ENCODE results near the gene RNF220.
"Not testable (repeated sequence)": the region's sequence is repeated elsewhere in the genome, so short reads cannot be mapped to it uniquely, and the experiment has no call there.

Gene RNF220

GRCh38 chr1:44557778-44558177 is 152.7 kb downstream of the RNF220 start:
- no peak for TF ChIP-seq CTCF (IDR thresholded peaks at IDR 0.05; ENCODE audit: extremely low read depth, missing control alignments)
- no peak for DNase-seq (ENCODE audit: low spot score)

GRCh38 chr1:44558883-44559282 is 153.8 kb downstream of the RNF220 start:
- DNase-seq (ENCODE audit: low spot score) = no peak
- TF ChIP-seq CTCF (IDR thresholded peaks at IDR 0.05; ENCODE audit: extremely low read depth, missing control alignments) = no peak

- no peak for TF ChIP-seq CTCF (IDR thresholded peaks at IDR 0.05; ENCODE audit: extremely low read depth, missing control alignments)
- DNase-seq (ENCODE audit: low spot score) = no peak
Observed at GRCh38 chr1:44559330-44559729, 154.3 kb downstream of the RNF220 start.

- TF ChIP-seq CTCF (IDR thresholded peaks at IDR 0.05; ENCODE audit: extremely low read depth, missing control alignments) = no peak
- no peak for DNase-seq (ENCODE audit: low spot score)
Observed at GRCh38 chr1:44559913-44560312, 154.9 kb downstream of the RNF220 start.

- not testable (repeated sequence) for DNase-seq (ENCODE audit: low spot score)
Observed at GRCh38 chr1:44560696-44561095, 155.6 kb downstream of the RNF220 start.

GRCh38 chr1:44565259-44565750 is 160.2 kb downstream of the RNF220 start:
- TF ChIP-seq CTCF (IDR thresholded peaks at IDR 0.05; ENCODE audit: extremely low read depth, missing control alignments) = no peak
- no peak for DNase-seq (ENCODE audit: low spot score)

GRCh38 chr1:44565833-44566232 is 160.8 kb downstream of the RNF220 start:
- TF ChIP-seq CTCF (IDR thresholded peaks at IDR 0.05; ENCODE audit: extremely low read depth, missing control alignments) = no peak
- no peak for DNase-seq (ENCODE audit: low spot score)

- DNase-seq (ENCODE audit: low spot score) = no peak
- TF ChIP-seq CTCF (IDR thresholded peaks at IDR 0.05; ENCODE audit: extremely low read depth, missing control alignments) = no peak
Observed at GRCh38 chr1:44566281-44567046, 161.4 kb downstream of the RNF220 start.
